Posterior vena cava (tissue), 2 donors: Measurements from ENCODE around the gene NCOA3. TPM values are rescaled to one million over a fixed set of nuclear protein-coding genes. Genes with fewer than 3 reads are reported as not detected.
"Not testable (repeated sequence)": the region's sequence is repeated elsewhere in the genome, so short reads cannot be mapped to it uniquely, and the experiment has no call there.

Source experiments
- DNase-seq: peaks from one replicate; pipeline ENCODE4 v3.0.0-alpha.2; 2020; ENCODE audit warnings: low spot score
- intact Hi-C, 2 donors: fragments of 100-400 bp; cut with DNase I; formaldehyde crosslinking; loops; one replicate each; pipeline versions ENCODE4 v1.14.1 to v1.14.2; 2022 to 2023
- total RNA-seq, 2 donors: library from RNA; stranded (reverse); fragmentation: NEBNext Ultra II Directional; extraction: Animal tissue kit (Norgen Biotek cat#: 25700); gene quantifications; one replicate each; pipeline ENCODE4 v1.2.1, GENCODE V29; 2021
- donor health status: DM: yes; HTN: yes; CAD: no.
- donor health status: DM: yes; HTN: yes; CAD: no.

Gene NCOA3
- total RNA-seq, 2 donors from 2014 or later: 39.0 to 46.6 TPM

- intact Hi-C loops: no loop called here
- DNase-seq: no peak
Observed at GRCh38 chr20:47578543-47578942, 76.9 kb downstream of the NCOA3 start.

- DNase-seq, intact Hi-C loops: not testable (repeated sequence)
Observed at GRCh38 chr20:47580686-47581085, 79.0 kb downstream of the NCOA3 start.

DNA sequence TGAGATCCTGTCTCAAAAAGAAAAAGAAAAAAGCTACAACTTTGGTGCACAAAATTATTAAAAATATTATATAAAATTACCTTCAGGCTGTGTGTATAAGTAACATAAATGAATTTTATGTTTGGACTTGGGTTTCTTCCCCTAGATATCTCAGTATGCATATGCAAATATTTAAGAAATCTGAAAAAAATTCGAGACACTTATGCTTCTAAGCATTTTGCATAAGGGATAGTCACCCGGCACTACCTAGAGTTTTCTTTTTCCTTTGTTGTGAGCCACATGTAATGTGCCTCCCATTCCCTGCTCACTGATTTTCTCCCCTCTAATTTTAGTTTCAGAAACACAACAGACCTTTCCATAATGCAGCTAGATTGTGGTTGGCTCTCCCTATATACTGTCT, 79.4 kb downstream of the NCOA3 start:
- DNase-seq: no peak
- intact Hi-C loops: no loop called here

DNA sequence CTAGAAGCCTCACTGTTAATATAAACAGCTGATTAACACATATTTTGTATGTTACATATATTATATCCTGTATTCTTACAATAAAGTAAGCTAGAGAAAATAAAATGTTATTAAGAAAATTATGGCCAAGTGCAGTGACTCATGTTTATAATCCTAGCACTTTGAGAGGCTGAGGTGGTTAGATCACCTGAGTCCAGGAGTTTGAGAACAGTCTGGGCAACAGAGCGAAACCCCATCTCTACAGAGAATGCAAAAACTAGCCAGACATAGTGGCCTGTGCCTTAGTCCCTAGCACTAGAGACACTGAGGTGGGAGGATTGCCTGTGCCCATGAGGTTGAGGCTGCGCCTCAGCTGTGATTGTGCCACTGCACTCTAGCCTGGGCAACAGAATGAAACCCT, 81.9 kb downstream of the NCOA3 start:
- intact Hi-C loops: no loop called here
- DNase-seq: no peak

GRCh38 chr20:47585087-47585747, 83.5 kb downstream of the NCOA3 start:
- intact Hi-C loops: loop anchor here in 1 of 2 donors (2.0 kb wide), 1 partner anchor 1012 kb away; no protein-coding TSS in a partner anchor
- DNase-seq: no peak

DNA sequence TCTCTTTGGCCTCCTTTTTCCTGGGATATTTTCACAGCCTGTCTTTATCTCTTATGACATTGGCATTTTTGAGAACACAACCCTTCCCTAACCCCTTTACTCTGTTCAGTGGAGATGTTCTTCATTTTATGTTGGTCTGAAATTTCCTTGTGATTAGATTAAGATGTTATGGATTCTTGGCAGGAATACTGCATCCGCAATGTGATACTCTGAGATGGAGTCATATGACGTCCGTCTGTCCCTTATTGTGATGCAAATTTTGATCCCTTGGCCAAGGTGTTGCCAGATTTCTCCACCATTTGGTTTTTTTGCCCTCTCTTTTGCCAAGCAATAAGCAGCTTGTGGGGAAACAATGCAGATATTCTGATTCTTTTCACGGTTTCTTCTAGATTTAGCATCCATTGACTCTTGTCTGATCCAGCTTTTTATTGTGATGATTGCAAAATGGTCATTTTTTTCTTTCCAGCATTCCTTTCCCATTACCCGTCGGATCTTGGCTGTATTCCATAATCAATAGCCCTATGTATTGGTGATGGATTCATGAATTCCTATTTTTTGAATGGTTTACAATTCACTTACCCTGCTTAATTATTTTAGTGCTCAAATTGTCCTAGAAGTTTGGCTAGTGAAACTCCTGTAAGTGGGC, 85.1 kb downstream of the NCOA3 start:
- intact Hi-C loops: no loop called here
- no peak for DNase-seq

DNA sequence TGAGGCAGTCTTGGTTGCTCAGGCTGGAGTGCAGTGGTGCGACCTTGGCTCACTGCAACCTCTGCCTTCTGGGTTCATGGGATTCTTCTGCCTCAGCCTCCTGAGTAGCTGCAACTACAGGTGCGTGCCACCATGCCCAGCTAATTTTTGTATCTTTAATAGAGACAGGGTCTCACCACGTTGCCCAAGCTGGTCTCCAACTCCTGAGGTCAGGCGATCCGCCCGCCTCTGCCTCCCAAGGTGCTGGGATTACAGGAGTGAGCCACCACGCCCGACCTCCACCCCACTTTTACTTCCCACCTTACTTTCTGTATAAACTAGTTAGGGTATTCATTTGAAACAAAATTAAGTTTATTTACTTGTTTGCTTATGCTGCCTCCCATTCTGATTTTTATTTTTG, 86.5 kb downstream of the NCOA3 start:
- no peak for DNase-seq
- intact Hi-C loops: no loop called here

DNA sequence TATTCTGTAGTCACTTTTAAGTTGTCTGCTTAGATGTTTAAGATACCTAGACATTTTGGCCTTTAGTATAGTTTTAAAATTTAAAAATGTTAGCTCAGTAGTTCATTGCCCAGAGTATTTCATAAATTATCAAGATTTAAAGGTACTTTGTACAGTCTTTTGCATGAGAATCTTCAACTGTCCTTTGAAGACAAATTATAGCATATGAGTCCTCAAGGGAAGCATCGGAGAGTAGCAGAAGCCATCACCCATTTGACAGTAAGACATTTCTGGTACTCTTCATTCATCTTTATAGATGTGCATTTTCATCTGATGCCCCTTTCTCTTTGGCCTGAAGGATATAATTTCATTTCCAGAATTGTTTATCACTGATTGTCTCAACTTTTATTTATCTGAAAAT, 89.5 kb downstream of the NCOA3 start:
- intact Hi-C loops: no loop called here

GRCh38 chr20:47594157-47594556, 92.5 kb downstream of the NCOA3 start:
- intact Hi-C loops: no loop called here
- DNase-seq: no peak

More for the DNA sequence above, 89.5 kb downstream of the NCOA3 start:
- DNase-seq: no peak

DNA sequence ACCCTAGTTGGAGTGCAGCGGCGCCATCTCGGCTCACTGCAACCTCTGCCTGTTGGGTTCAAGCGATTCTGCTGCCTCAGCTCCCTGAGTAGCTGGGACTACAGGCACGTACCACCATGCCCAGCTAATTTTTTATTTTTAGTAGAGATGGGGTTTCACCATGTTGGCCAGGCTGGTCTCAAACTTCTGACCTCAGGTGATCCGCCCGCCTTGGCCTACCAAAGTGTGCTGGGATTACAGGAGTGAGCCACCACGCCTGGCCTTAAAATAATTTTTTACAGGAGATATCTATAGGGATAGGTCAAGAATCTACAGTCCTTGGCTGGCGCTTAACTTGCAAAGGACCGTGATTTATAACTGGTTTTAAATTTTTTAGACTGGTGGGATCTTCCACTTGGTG, 93.5 kb downstream of the NCOA3 start:
- DNase-seq, intact Hi-C loops: not testable (repeated sequence)

GRCh38 chr20:47596003-47596571, 94.4 kb downstream of the NCOA3 start:
- DNase-seq: no peak
- intact Hi-C loops: no loop called here

DNA sequence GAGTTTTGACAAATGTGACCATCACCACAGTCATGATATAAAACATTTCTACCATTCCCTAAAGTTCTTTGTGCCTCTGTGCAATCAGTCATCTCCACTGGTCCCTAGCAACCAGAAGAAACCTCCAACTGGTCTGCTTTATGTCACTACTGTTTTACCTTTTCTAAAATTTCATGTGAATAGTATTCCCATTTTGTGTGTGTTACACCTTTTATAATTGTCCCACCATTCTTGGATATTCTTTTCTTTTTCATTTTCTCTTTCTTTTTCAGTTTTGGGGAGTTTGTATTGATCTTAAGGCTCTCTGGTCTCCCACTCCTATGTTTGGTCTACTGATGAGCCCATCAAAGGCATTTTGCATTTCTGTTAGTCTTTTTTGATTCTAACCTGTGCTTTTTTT, 95.4 kb downstream of the NCOA3 start:
- no peak for DNase-seq
- intact Hi-C loops: no loop called here

- DNase-seq: no peak
- intact Hi-C loops: no loop called here
Observed at GRCh38 chr20:47598911-47599744, 97.4 kb downstream of the NCOA3 start.

DNA sequence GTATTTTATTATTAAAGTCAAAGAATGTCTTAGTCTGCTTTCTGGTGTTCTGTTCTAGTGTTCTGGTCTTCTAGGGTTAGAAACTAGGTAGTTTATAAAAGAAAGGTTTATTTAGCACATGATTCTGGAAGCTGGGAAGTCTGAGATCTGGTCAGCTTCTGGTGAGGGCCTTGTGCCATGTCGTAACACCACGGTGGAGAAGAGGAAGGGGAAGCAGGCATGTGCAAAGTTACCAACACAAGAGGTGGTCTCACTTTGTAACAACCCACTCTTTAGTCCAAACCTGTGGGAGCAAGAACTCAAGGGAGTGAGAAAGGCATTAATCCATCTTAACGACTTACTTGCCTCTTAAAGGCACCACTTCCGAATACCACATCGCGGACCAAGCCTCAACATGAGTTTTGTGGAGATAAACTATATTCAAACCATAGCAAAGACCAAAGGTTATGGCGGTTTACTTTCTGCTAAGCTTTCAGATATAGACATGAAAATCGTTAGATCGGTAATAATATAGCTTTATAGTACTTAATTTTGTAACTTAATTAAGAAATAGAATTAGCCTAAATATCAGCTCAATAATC, 99.4 kb downstream of the NCOA3 start:
- intact Hi-C loops: no loop called here
- no peak for DNase-seq

- DNase-seq: no peak
- intact Hi-C loops: no loop called here
Observed at GRCh38 chr20:47603260-47603659, 101.6 kb downstream of the NCOA3 start.

- DNase-seq: no peak
- intact Hi-C loops: no loop called here
Observed at GRCh38 chr20:47605673-47606413, 104.2 kb downstream of the NCOA3 start.

GRCh38 chr20:47606414-47606982, 104.8 kb downstream of the NCOA3 start:
- intact Hi-C loops: no loop called here
- DNase-seq: no peak

DNA sequence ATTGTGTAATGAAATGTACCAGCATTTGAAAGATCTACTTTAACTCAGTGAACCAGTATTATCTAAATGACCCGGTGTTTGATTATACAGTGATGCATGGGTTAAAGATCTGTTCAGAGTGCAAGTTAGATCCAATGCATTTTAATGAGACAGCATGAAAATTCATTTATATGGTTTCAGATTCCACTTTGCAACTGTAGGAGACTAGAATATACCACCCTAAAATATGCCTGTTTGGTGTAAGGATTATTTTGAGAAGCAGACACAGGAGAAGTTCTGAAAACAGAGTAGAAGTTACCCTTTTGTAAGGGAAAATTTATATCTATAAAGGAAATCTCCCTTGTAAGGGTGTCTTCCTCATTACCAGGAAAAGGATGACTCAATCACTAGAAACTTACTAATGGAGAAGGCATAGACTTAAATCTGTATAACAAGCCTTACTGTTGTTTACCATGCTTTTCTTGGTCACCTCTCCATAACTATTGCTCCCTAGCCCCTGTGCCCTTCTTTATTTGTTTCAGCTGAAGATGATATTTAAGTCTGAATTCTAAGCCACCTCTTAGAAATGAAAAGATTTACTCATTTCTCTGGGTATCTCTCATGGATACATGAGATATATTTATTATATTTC, 105.4 kb downstream of the NCOA3 start:
- DNase-seq: no peak
- intact Hi-C loops: no loop called here
